Measurements from ENCODE around the gene C5orf63.

Gene C5orf63

DNA sequence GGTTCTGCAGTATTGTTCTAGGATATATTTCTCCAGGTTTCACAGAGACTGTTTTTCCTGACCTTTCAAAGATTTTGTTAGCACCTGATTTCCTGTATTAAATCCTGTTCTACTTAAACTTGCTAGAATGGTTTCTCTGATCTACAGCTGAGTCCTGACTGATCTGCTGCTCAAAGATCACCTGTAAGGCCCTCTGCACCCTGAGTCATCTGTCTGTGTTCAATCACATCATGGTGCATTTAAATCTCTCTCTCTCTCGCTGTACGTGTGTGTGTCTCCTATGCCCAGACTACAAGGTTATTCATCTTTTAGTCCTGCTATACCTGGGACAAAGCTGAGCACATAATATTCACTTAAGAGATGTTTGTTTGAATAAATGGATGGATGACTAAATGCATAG is 13.3 kb upstream of the C5orf63 start:
- H3K4me1 ChIP-seq (ENCODE audit: insufficient read depth, low read length, severe bottlenecking): no peaks in the 10 kb centered on the region
- no peaks in the 10 kb centered on the region for H3K79me2 ChIP-seq (ENCODE audit: insufficient read depth, low read length)
- H3K36me3 ChIP-seq (ENCODE audit: insufficient read depth, low read length): no peaks in the 10 kb centered on the region
- H3K27me3 ChIP-seq (ENCODE audit: insufficient read depth, low read length): no peaks in the 10 kb centered on the region
- TF ChIP-seq EZH2 (IDR thresholded peaks at IDR 0.05; ENCODE audit: borderline replicate concordance, low read length): no peak
- TF ChIP-seq, protein P1, sequence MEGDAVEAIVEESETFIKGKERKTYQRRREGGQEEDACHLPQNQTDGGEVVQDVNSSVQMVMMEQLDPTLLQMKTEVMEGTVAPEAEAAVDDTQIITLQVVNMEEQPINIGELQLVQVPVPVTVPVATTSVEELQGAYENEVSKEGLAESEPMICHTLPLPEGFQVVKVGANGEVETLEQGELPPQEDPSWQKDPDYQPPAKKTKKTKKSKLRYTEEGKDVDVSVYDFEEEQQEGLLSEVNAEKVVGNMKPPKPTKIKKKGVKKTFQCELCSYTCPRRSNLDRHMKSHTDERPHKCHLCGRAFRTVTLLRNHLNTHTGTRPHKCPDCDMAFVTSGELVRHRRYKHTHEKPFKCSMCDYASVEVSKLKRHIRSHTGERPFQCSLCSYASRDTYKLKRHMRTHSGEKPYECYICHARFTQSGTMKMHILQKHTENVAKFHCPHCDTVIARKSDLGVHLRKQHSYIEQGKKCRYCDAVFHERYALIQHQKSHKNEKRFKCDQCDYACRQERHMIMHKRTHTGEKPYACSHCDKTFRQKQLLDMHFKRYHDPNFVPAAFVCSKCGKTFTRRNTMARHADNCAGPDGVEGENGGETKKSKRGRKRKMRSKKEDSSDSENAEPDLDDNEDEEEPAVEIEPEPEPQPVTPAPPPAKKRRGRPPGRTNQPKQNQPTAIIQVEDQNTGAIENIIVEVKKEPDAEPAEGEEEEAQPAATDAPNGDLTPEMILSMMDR (IDR thresholded peaks at IDR 0.05; ENCODE audit: low read length): no peak
- no peaks in the 10 kb centered on the region for H3F3A ChIP-seq (ENCODE audit: insufficient read depth, low read length)
- no peak overlapping the region for H2AFZ ChIP-seq (ENCODE audit: low read length)
- H3K9me2 ChIP-seq (ENCODE audit: low read depth, low read length): no peaks in the 10 kb centered on the region
- no peak overlapping the region for H3K4me2 ChIP-seq (ENCODE audit: low read length)
- H3K9ac ChIP-seq (ENCODE audit: low read length): no peak overlapping the region
- no peaks in the 10 kb centered on the region for H3K9me3 ChIP-seq (ENCODE audit: low read length)
- H4K20me1 ChIP-seq (ENCODE audit: insufficient read depth, low read length): no peaks in the 10 kb centered on the region
- no peak overlapping the region for H3K4me3 ChIP-seq (ENCODE audit: low read depth, low read length, poor library complexity, severe bottlenecking)
- H3K27ac ChIP-seq (ENCODE audit: low read depth, low read length, poor library complexity, severe bottlenecking): no peak overlapping the region

DNA sequence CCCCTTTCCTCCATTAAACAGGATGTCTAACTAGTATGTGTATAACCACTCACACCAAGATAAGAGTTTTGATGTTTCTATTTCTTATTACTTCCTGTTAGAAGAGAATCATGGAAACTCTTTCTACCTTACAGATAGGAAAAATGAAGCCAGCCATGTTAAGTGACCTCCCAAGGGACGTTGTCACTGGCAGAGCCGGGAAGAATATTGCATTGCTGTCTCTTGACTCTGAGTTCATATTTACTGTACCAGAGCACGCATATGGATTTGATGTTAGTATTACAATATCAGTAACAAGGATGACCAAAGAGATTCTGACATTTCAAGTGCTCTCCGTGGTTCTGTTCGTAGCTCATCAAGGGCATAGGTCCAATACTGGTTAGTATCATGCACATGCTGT is 12.5 kb upstream of the C5orf63 start:
- Histone ChIP-seq H3K27me3 (ENCODE audit: insufficient read depth, low read length) (no peaks in the 10 kb centered on the region), H3K4me1 (ENCODE audit: insufficient read depth, low read length, severe bottlenecking) (no peaks in the 10 kb centered on the region), H2AFZ (ENCODE audit: low read length) (no peak overlapping the region), H3K9me3 (ENCODE audit: low read length) (no peaks in the 10 kb centered on the region), H3K9ac (ENCODE audit: low read length) (no peak overlapping the region), H3K79me2 (ENCODE audit: insufficient read depth, low read length) (no peaks in the 10 kb centered on the region), H3F3A (ENCODE audit: insufficient read depth, low read length) (no peaks in the 10 kb centered on the region), H3K4me3 (ENCODE audit: low read depth, low read length, poor library complexity, severe bottlenecking) (no peak overlapping the region), H3K4me2 (ENCODE audit: low read length) (no peak overlapping the region), H3K9me2 (ENCODE audit: low read depth, low read length) (no peaks in the 10 kb centered on the region), H3K27ac (ENCODE audit: low read depth, low read length, poor library complexity, severe bottlenecking) (no peak overlapping the region), H3K36me3 (ENCODE audit: insufficient read depth, low read length) (no peaks in the 10 kb centered on the region), H4K20me1 (ENCODE audit: insufficient read depth, low read length) (no peaks in the 10 kb centered on the region)
- no peak for TF ChIP-seq EZH2 (IDR thresholded peaks at IDR 0.05; ENCODE audit: borderline replicate concordance, low read length)
- TF ChIP-seq, protein P1 (IDR thresholded peaks at IDR 0.05; ENCODE audit: low read length): no peak

DNA sequence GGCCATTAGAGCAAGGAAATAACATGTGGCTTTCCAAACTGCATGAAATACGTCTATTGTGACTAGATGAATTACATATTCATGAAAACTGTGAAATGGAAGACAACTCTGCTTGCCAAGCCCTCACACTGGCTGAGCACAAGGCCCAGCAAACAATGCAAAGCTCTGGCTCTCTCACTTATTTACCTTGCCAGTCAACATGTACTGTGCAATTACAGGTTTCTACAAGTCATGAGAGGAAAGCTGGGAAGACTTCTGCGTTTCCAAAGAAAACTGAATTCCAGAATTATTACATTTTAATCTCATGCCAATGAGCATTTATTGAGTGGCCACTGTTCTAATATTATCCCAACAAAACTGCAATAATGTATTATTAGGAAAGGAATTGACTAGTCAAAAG is 12.1 kb upstream of the C5orf63 start:
- no peaks in the 10 kb centered on the region for H3K79me2 ChIP-seq (ENCODE audit: insufficient read depth, low read length)
- no peaks in the 10 kb centered on the region for H4K20me1 ChIP-seq (ENCODE audit: insufficient read depth, low read length)
- TF ChIP-seq, protein P1 (IDR thresholded peaks at IDR 0.05; ENCODE audit: low read length): no peak
- TF ChIP-seq EZH2 (IDR thresholded peaks at IDR 0.05; ENCODE audit: borderline replicate concordance, low read length): no peak
- no peaks in the 10 kb centered on the region for H3K27me3 ChIP-seq (ENCODE audit: insufficient read depth, low read length)
- H3K9me3 ChIP-seq (ENCODE audit: low read length): no peaks in the 10 kb centered on the region
- H3K9ac ChIP-seq (ENCODE audit: low read length): no peak overlapping the region
- H2AFZ ChIP-seq (ENCODE audit: low read length): no peak overlapping the region
- H3K4me2 ChIP-seq (ENCODE audit: low read length): no peak overlapping the region
- H3K27ac ChIP-seq (ENCODE audit: low read depth, low read length, poor library complexity, severe bottlenecking): no peak overlapping the region
- H3K9me2 ChIP-seq (ENCODE audit: low read depth, low read length): no peaks in the 10 kb centered on the region
- H3K4me3 ChIP-seq (ENCODE audit: low read depth, low read length, poor library complexity, severe bottlenecking): no peak overlapping the region
- no peaks in the 10 kb centered on the region for H3F3A ChIP-seq (ENCODE audit: insufficient read depth, low read length)
- no peaks in the 10 kb centered on the region for H3K4me1 ChIP-seq (ENCODE audit: insufficient read depth, low read length, severe bottlenecking)
- no peaks in the 10 kb centered on the region for H3K36me3 ChIP-seq (ENCODE audit: insufficient read depth, low read length)

Measured in OCI-LY1 (cell line).